ENCODE data around the gene NPTX1.

- TF ChIP-seq POLR2A (IDR thresholded peaks at IDR 0.05; ENCODE audit: low read depth, low read length): no peak
- no peak for TF ChIP-seq POU2F2 (IDR thresholded peaks at IDR 0.05; ENCODE audit: low read depth, low read length)
- TF ChIP-seq POLR2AphosphoS5 (IDR thresholded peaks at IDR 0.05; ENCODE audit: low read depth, low read length): no peak
These were observed at the start of gene NPTX1 for GRCh38 chr17:80475910-80476876.

All from GM12891 (cell line).